Type B pancreatic cell (in vitro differentiated cells): ENCODE data around the gene SRCAP. TPM values are rescaled to one million over a fixed set of nuclear protein-coding genes. Genes with fewer than 3 reads are reported as not detected.

Source experiments
- DNase-seq: peaks from one replicate; pipeline ENCODE4 v3.0.0; 2021; ENCODE audit warnings: mixed read lengths; ENCODE audit not compliant: unreplicated experiment; ENCODE audit errors: extremely low spot score
- H3K27ac Mint-ChIP-seq: 2 replicates; pipeline ENCODE4 v1.8.0; 2021; ENCODE audit warnings: mild to moderate bottlenecking, mixed read lengths
- H3K27me3 Mint-ChIP-seq: 2 replicates; pipeline ENCODE4 v1.8.0; 2021; ENCODE audit warnings: mixed read lengths
- H3K36me3 Mint-ChIP-seq: 2 replicates; pipeline ENCODE4 v1.8.0; 2021; ENCODE audit warnings: mixed read lengths
- H3K4me1 Mint-ChIP-seq: one replicate; pipeline ENCODE4 v1.8.0; 2021; ENCODE audit warnings: mixed read lengths; ENCODE audit not compliant: unreplicated experiment
- H3K4me3 Mint-ChIP-seq: 2 replicates; pipeline ENCODE4 v1.8.0; 2021; ENCODE audit warnings: mild to moderate bottlenecking, mixed read lengths
- H3K9me3 Mint-ChIP-seq: 2 replicates; pipeline ENCODE4 v1.8.0; 2021; ENCODE audit warnings: mixed read lengths
- total RNA-seq: library from RNA; stranded (reverse); gene quantifications from 2 replicates; pipeline ENCODE4 v1.2.1, GENCODE V29; 2021; ENCODE audit warnings: low replicate concordance
- TF ChIP-seq, protein P1 (sequence below): fragments of 200-600 bp; sonication (generic); conservative IDR thresholded peaks from 2 replicates; pipeline ENCODE4 v1.5.0; 2021; ENCODE audit warnings: antibody characterized with exemption, mild to moderate bottlenecking

SRCAP gene
- total RNA-seq, 1 donor from 2014 or later = 73.5 TPM

DNA sequence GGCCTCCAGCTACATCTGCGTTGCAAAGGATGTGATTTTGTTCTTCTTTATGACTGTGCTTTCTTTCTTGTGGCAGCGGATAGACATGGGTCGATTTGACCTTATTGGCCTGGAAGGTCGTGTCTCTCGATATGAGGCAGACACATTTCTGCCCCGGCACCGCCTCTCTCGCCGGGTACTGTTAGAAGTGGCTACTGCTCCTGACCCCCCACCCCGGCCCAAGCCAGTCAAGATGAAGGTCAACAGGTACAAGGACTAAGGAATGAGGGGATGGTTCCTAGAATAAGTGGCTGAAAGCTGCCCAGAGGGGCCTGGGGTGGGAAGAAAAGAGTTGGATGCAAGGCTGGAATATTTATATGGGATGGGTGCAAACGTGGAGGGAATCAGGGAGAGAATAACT lies 21.1 kb downstream of the SRCAP start:
- TF ChIP-seq, protein P1, sequence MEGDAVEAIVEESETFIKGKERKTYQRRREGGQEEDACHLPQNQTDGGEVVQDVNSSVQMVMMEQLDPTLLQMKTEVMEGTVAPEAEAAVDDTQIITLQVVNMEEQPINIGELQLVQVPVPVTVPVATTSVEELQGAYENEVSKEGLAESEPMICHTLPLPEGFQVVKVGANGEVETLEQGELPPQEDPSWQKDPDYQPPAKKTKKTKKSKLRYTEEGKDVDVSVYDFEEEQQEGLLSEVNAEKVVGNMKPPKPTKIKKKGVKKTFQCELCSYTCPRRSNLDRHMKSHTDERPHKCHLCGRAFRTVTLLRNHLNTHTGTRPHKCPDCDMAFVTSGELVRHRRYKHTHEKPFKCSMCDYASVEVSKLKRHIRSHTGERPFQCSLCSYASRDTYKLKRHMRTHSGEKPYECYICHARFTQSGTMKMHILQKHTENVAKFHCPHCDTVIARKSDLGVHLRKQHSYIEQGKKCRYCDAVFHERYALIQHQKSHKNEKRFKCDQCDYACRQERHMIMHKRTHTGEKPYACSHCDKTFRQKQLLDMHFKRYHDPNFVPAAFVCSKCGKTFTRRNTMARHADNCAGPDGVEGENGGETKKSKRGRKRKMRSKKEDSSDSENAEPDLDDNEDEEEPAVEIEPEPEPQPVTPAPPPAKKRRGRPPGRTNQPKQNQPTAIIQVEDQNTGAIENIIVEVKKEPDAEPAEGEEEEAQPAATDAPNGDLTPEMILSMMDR = no peak
- peaks cover 58% of the 10 kb centered on the region for H3K36me3 Mint-ChIP-seq
- H3K4me1 Mint-ChIP-seq = no peaks in the 10 kb centered on the region
- no peak for DNase-seq
- no peak overlapping the region for H3K4me3 Mint-ChIP-seq
- H3K27ac Mint-ChIP-seq = no peak overlapping the region
- H3K27me3 Mint-ChIP-seq = no peaks in the 10 kb centered on the region
- H3K9me3 Mint-ChIP-seq = no peaks in the 10 kb centered on the region

DNA sequence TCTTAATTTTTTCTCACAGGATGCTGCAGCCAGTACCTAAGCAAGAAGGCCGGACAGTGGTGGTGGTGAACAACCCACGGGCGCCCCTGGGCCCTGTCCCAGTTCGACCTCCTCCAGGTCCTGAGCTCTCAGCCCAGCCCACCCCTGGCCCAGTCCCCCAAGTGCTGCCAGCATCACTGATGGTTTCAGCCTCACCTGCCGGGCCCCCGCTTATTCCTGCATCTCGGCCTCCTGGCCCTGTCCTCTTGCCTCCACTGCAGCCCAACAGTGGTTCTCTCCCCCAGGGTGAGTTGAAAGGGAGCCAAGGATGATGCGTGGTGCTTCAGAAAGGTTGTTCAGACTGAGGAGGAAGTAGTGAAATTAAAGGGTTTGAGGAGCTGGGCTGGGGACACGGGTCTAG lies 21.7 kb downstream of the SRCAP start:
- H3K9me3 Mint-ChIP-seq = no peaks in the 10 kb centered on the region
- no peak for DNase-seq
- no peak overlapping the region for H3K4me3 Mint-ChIP-seq
- TF ChIP-seq, protein P1 = no peak
- peaks cover 59% of the 10 kb centered on the region for H3K36me3 Mint-ChIP-seq
- no peak overlapping the region for H3K27ac Mint-ChIP-seq
- H3K4me1 Mint-ChIP-seq = no peaks in the 10 kb centered on the region
- no peaks in the 10 kb centered on the region for H3K27me3 Mint-ChIP-seq

- DNase-seq = no peak
- Mint-ChIP-seq H3K4me3 (no peak overlapping the region), H3K27me3 (no peaks in the 10 kb centered on the region), H3K9me3 (no peaks in the 10 kb centered on the region), H3K27ac (no peak overlapping the region), H3K4me1 (no peaks in the 10 kb centered on the region), H3K36me3 (peaks cover 60% of the 10 kb centered on the region)
- TF ChIP-seq, protein P1 = no peak
Measured at GRCh38 chr16:30721167-30721566, 22.2 kb downstream of the SRCAP start.

- Mint-ChIP-seq H3K27me3 (no peaks in the 10 kb centered on the region), H3K36me3 (peaks cover 56% of the 10 kb centered on the region)
Measured at GRCh38 chr16:30721606-30722005, 22.6 kb downstream of the SRCAP start.

DNA sequence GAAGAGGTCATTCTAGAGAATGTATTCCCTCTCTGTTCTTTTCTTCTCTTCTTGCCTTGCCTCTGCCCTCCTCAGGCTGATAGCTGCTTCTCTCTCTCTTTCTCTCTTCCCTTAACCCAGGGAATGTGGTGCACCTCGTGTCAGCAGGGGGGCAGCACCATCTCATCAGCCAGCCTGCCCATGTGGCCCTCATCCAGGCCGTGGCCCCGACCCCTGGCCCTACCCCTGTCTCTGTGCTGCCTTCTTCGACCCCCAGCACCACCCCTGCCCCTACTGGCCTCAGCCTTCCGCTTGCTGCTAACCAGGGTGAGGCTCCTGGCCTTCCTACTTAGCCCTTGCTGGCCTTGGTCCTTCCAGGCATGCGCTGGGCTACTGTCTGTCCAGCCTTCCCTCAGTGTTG lies 23.5 kb downstream of the SRCAP start:
- peaks cover 53% of the 10 kb centered on the region for H3K36me3 Mint-ChIP-seq
- TF ChIP-seq, protein P1 = no peak
- no peaks in the 10 kb centered on the region for H3K9me3 Mint-ChIP-seq
- no peaks in the 10 kb centered on the region for H3K4me1 Mint-ChIP-seq
- H3K27me3 Mint-ChIP-seq = no peaks in the 10 kb centered on the region
- DNase-seq = no peak
- no peak overlapping the region for H3K27ac Mint-ChIP-seq
- no peak overlapping the region for H3K4me3 Mint-ChIP-seq

More at GRCh38 chr16:30721606-30722005, 22.6 kb downstream of the SRCAP start:
- DNase-seq = no peak
- TF ChIP-seq, protein P1 = no peak
- no peaks in the 10 kb centered on the region for H3K4me1 Mint-ChIP-seq
- H3K4me3 Mint-ChIP-seq = no peak overlapping the region
- no peak overlapping the region for H3K27ac Mint-ChIP-seq
- H3K9me3 Mint-ChIP-seq = no peaks in the 10 kb centered on the region

DNA sequence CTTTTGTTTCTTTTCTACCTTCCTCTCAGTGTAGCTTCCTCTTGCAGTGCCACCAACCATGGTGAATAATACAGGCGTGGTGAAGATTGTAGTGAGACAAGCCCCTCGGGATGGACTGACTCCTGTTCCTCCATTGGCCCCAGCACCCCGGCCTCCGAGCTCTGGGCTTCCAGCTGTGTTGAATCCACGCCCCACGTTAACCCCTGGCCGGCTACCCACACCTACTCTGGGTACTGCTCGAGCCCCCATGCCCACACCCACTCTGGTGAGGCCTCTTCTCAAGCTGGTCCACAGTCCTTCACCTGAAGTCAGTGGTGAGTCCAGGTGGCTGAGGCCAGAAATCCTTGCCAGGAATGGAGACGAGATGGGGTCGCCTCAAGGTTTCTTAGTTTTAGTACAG lies 23.9 kb downstream of the SRCAP start:
- Mint-ChIP-seq H3K36me3 (peaks cover 54% of the 10 kb centered on the region), H3K4me1 (no peaks in the 10 kb centered on the region), H3K9me3 (no peaks in the 10 kb centered on the region), H3K4me3 (no peak overlapping the region), H3K27ac (no peak overlapping the region), H3K27me3 (no peaks in the 10 kb centered on the region)
- TF ChIP-seq, protein P1 = no peak
- DNase-seq = no peak
